ENCODE measurements around the gene KRT3. TPM values are rescaled to one million over a fixed set of nuclear protein-coding genes. Genes with fewer than 3 reads are reported as not detected.

The KRT3 gene
- total RNA-seq, 1 experiment from 2014 or later, result not detected

DNA sequence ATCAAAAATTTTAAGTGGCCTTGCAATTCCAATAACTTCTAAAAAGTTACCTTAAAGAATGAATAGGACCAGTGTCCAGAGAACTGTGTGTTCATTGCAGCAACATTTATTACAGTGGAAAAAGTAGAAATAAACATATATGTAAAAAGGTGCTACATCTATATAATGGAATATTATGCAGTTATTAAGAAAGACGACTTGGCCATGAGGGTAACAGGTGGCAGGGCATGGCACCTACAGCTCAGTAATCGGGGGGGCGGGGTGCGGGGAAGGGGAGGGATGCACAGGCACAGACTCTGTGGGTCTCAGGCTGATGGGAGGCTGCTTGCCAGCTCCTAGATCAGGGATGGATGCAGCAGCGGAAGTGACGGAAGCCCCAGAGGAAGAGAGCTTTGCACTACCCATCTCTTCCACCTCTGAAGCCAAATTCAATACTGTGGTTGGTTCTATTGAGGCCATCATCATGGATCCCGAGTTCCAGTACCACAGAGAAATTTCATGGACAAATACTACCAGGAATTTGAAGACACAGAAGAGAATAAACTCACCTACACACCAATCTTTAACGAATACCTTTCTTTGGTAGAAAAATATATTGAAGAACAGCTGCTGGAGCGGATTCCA is 32.8 kb downstream of the KRT3 start:
- POLR2A ChIA-PET, result no interaction called here
- intact Hi-C loops (cut with micrococcal nuclease), result no loop called here
- ATAC-seq (no peak), DNase-seq (ENCODE audit: low read depth, low spot score) (no peak)
- Histone ChIP-seq H3K4me1 (ENCODE audit: control insufficient read depth in 1 of 2, insufficient read depth in 2 of 2, low read length in 2 of 2) (no peaks in the 10 kb centered on the region), H3K9me2 (ENCODE audit: insufficient read depth) (no peaks in the 10 kb centered on the region), H3K27ac (ENCODE audit: low read depth, low read length) (no peak overlapping the region), H4K20me1 (ENCODE audit: insufficient read depth) (no peaks in the 10 kb centered on the region), H3K79me2 (ENCODE audit: insufficient read depth, low read length) (no peaks in the 10 kb centered on the region), H3K4me3 (replicated peaks in 1 of 2; ENCODE audit: low read depth in 1 of 2, low read length in 2 of 2) (no peak overlapping the region), H3K4me2 (ENCODE audit: low read length) (no peak overlapping the region), H2AFZ (ENCODE audit: low read depth, low read length, poor library complexity, severe bottlenecking) (no peak overlapping the region), H3K36me3 (ENCODE audit: control insufficient read depth in 1 of 2, insufficient read depth in 2 of 2, low read length in 2 of 2) (no peaks in the 10 kb centered on the region), H3K27me3 (ENCODE audit: insufficient read depth, low read length) (peaks cover 12% of the 10 kb centered on the region; the same call in 1 of the 2 replicates), H3K9ac (ENCODE audit: low read length) (no peak overlapping the region), H3K9me3 (ENCODE audit: control insufficient read depth in 1 of 2, insufficient read depth in 1 of 2, low read depth in 1 of 2, low read length in 2 of 2) (no peaks in the 10 kb centered on the region)
- RAD21 ChIA-PET (ENCODE audit: low non-redundant PET in 1 of 2, low total read pairs in 2 of 2, uncharacterized antibody in 2 of 2, unreplicated experiment in 2 of 2), result interaction anchor here in 1 of 2 experiments (0.8 kb wide), 1 partner anchor 103 kb away, joined by 3 read pairs; no protein-coding TSS in a partner anchor
- CTCF ChIA-PET, result no interaction called here
- TF ChIP-seq JUND (IDR thresholded peaks at IDR 0.05), result no peak
- no peak for TF ChIP-seq CBX3 (IDR thresholded peaks at IDR 0.05; ENCODE audit: low read depth)
- no peak for TF ChIP-seq CTCF (IDR thresholded peaks at IDR 0.05 in 2 of 3, conservative IDR thresholded peaks at IDR 0.05 in 1 of 3; ENCODE audit: borderline replicate concordance in 1 of 3, insufficient read depth in 1 of 3, low read depth in 2 of 3, low read length in 2 of 3)
- TF ChIP-seq SRF (IDR thresholded peaks at IDR 0.05; ENCODE audit: low read depth), result no peak
- no peak for TF ChIP-seq ELF1 (IDR thresholded peaks at IDR 0.05; ENCODE audit: borderline replicate concordance, low read depth)
- TF ChIP-seq TCF7L2 (IDR thresholded peaks at IDR 0.05; ENCODE audit: borderline replicate concordance, extremely low read depth, insufficient read depth, insufficient read length), result no peak
- no peak for TF ChIP-seq SIN3A (IDR thresholded peaks at IDR 0.05; ENCODE audit: low read depth)
- TF ChIP-seq CEBPB (IDR thresholded peaks at IDR 0.05; ENCODE audit: low read depth), result no peak
- TF ChIP-seq POLR2AphosphoS5 (IDR thresholded peaks at IDR 0.05; ENCODE audit: low read depth, low read length), result no peak
- no peak for TF ChIP-seq EZH2phosphoT487 (IDR thresholded peaks at IDR 0.05; ENCODE audit: borderline replicate concordance)
- TF ChIP-seq, protein P1, sequence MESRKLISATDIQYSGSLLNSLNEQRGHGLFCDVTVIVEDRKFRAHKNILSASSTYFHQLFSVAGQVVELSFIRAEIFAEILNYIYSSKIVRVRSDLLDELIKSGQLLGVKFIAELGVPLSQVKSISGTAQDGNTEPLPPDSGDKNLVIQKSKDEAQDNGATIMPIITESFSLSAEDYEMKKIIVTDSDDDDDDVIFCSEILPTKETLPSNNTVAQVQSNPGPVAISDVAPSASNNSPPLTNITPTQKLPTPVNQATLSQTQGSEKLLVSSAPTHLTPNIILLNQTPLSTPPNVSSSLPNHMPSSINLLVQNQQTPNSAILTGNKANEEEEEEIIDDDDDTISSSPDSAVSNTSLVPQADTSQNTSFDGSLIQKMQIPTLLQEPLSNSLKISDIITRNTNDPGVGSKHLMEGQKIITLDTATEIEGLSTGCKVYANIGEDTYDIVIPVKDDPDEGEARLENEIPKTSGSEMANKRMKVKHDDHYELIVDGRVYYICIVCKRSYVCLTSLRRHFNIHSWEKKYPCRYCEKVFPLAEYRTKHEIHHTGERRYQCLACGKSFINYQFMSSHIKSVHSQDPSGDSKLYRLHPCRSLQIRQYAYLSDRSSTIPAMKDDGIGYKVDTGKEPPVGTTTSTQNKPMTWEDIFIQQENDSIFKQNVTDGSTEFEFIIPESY (IDR thresholded peaks at IDR 0.05; ENCODE audit: extremely low read depth, insufficient replicate concordance, low read length), result no peak
- TF ChIP-seq, protein P2, sequence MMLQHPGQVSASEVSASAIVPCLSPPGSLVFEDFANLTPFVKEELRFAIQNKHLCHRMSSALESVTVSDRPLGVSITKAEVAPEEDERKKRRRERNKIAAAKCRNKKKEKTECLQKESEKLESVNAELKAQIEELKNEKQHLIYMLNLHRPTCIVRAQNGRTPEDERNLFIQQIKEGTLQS (IDR thresholded peaks at IDR 0.05), result no peak
- no peak for TF ChIP-seq SP1 (IDR thresholded peaks at IDR 0.05; ENCODE audit: low read depth)
- TF ChIP-seq MAX (IDR thresholded peaks at IDR 0.05), result no peak
- no peak for TF ChIP-seq YY1 (IDR thresholded peaks at IDR 0.05; ENCODE audit: extremely low read depth, insufficient replicate concordance, low read depth, low read length)
- no peak for TF ChIP-seq EZH2 (IDR thresholded peaks at IDR 0.05)
- TF ChIP-seq POLR2A (IDR thresholded peaks at IDR 0.05; ENCODE audit: borderline replicate concordance, extremely low read depth, insufficient read depth, insufficient read length), result no peak
- TF ChIP-seq ZFX (IDR thresholded peaks at IDR 0.05), result no peak
- no peak for TF ChIP-seq RAD21 (IDR thresholded peaks at IDR 0.05; ENCODE audit: low read depth)
- no peak for TF ChIP-seq EGR1 (IDR thresholded peaks at IDR 0.05; ENCODE audit: low read depth)
- BruUV-seq (replicated peaks), result no TSS peak

All from HCT116 (cell line).